ENCODE measurements around the gene NIPAL4.

Gene NIPAL4

DNA sequence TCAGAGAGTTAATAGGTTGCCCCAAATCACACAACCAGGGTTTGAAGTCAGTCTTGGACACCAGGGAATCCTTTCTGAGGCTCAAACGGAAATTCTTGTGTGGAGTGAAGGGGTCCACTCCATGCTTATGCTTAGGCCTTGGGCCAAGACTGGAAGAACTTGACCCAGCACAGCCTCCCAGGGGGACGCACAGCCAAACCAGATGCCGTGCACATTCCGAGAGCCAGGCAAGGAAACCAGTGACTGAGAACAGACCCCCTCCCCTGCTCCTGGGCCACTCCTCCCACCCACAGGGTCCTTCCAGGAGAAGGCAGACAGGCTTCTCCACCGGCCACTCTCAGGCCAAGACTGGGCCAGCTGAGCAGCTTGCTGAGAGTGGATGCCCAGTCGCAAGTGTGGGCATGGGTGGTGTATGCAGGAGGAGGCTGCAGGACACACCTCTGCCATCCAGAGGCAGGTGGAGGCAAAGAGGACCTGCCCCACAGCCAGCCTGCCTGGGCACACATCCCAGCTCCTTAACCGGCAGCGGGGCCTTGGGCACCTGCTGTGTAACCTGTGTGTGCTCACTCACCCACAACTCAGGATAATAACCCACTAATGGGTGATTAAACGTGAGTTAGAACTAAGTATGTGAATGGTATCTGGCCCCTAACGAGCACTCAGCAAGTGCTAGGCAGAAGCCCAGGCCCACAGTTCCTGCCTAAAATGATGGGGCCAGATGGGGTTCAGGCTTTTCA lies 38.0 kb downstream of the NIPAL4 start:
- Histone ChIP-seq H3K27ac (replicated peaks) (no peak overlapping the region), H3K4me3 (replicated peaks; ENCODE audit: insufficient read depth, low read length) (no peak overlapping the region), H3K27me3 (ENCODE audit: insufficient read depth, poor library complexity, severe bottlenecking) (no peaks in the 10 kb centered on the region)
- TF ChIP-seq POLR2AphosphoS5 (IDR thresholded peaks at IDR 0.05; ENCODE audit: low read depth) (no peak), GABPA (IDR thresholded peaks at IDR 0.05; ENCODE audit: low read depth) (no peak), SPI1 (IDR thresholded peaks at IDR 0.05; ENCODE audit: borderline replicate concordance, low read depth) (no peak)
- TF ChIP-seq, protein P1, sequence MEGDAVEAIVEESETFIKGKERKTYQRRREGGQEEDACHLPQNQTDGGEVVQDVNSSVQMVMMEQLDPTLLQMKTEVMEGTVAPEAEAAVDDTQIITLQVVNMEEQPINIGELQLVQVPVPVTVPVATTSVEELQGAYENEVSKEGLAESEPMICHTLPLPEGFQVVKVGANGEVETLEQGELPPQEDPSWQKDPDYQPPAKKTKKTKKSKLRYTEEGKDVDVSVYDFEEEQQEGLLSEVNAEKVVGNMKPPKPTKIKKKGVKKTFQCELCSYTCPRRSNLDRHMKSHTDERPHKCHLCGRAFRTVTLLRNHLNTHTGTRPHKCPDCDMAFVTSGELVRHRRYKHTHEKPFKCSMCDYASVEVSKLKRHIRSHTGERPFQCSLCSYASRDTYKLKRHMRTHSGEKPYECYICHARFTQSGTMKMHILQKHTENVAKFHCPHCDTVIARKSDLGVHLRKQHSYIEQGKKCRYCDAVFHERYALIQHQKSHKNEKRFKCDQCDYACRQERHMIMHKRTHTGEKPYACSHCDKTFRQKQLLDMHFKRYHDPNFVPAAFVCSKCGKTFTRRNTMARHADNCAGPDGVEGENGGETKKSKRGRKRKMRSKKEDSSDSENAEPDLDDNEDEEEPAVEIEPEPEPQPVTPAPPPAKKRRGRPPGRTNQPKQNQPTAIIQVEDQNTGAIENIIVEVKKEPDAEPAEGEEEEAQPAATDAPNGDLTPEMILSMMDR (IDR thresholded peaks at IDR 0.05; ENCODE audit: insufficient read depth, low read length): no peak
- TF ChIP-seq, protein P2, sequence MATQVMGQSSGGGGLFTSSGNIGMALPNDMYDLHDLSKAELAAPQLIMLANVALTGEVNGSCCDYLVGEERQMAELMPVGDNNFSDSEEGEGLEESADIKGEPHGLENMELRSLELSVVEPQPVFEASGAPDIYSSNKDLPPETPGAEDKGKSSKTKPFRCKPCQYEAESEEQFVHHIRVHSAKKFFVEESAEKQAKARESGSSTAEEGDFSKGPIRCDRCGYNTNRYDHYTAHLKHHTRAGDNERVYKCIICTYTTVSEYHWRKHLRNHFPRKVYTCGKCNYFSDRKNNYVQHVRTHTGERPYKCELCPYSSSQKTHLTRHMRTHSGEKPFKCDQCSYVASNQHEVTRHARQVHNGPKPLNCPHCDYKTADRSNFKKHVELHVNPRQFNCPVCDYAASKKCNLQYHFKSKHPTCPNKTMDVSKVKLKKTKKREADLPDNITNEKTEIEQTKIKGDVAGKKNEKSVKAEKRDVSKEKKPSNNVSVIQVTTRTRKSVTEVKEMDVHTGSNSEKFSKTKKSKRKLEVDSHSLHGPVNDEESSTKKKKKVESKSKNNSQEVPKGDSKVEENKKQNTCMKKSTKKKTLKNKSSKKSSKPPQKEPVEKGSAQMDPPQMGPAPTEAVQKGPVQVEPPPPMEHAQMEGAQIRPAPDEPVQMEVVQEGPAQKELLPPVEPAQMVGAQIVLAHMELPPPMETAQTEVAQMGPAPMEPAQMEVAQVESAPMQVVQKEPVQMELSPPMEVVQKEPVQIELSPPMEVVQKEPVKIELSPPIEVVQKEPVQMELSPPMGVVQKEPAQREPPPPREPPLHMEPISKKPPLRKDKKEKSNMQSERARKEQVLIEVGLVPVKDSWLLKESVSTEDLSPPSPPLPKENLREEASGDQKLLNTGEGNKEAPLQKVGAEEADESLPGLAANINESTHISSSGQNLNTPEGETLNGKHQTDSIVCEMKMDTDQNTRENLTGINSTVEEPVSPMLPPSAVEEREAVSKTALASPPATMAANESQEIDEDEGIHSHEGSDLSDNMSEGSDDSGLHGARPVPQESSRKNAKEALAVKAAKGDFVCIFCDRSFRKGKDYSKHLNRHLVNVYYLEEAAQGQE (IDR thresholded peaks at IDR 0.05; ENCODE audit: insufficient replicate concordance, low read depth): no peak
- no peak for DNase-seq (ENCODE audit: low read depth in 1 of 2, low spot score in 1 of 2)

DNA sequence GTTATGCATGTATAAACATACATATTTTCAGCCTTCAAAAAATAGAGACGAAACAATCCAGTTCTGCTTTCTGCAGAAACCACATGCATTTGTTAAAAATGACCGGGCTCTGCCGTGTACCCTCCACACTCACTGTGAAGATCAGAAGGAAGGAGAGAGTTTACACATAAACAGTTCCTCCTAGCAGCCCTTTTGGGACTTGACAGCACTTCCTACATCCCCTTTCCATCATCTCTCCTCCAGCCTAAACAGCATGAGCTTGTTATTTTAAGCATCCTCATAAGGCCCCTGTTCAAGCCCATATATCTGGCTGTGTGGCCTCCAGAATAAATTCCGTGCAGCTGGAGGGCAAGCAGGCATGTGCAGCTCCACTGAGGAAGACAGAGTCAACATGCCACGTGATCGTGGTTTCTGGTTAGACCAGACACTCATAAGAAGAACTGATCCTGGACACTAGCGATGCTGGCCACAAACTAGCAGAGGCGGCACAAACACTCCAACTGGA lies 42.2 kb downstream of the NIPAL4 start:
- Histone ChIP-seq H3K4me3 (replicated peaks; ENCODE audit: insufficient read depth, low read length) (no peak overlapping the region), H3K27me3 (ENCODE audit: insufficient read depth, poor library complexity, severe bottlenecking) (no peaks in the 10 kb centered on the region), H3K27ac (replicated peaks) (no peak overlapping the region)
- TF ChIP-seq SPI1 (IDR thresholded peaks at IDR 0.05; ENCODE audit: borderline replicate concordance, low read depth) (peak; percentile 72), POLR2AphosphoS5 (IDR thresholded peaks at IDR 0.05; ENCODE audit: low read depth) (no peak), GABPA (IDR thresholded peaks at IDR 0.05; ENCODE audit: low read depth) (no peak)
- TF ChIP-seq, protein P2 (IDR thresholded peaks at IDR 0.05; ENCODE audit: insufficient replicate concordance, low read depth): no peak
- TF ChIP-seq, protein P1 (IDR thresholded peaks at IDR 0.05; ENCODE audit: insufficient read depth, low read length): no peak
- peak; percentile 15 to 40 for DNase-seq (ENCODE audit: low read depth in 1 of 2, low spot score in 1 of 2)

DNA sequence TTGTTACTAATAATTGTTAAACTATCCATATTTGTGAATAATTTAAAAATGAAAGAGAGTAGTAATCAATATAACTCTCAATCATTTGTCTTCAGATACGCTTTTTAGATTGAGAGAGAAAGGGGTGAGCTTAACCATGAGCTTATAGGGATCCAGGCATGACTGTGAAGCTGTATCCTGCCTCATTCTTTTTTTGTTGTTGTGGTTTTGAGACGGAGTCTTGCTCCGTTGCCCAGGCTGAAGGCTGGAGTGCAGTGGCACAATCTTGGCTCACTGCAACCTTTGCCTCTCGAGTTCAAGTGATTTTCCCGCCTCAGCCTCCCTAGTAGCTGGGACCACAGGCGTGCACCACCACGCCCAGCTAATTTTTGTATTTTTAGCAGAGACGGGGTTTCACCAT lies 44.0 kb downstream of the NIPAL4 start:
- TF ChIP-seq POLR2AphosphoS5 (IDR thresholded peaks at IDR 0.05; ENCODE audit: low read depth): no peak
- TF ChIP-seq GABPA (IDR thresholded peaks at IDR 0.05; ENCODE audit: low read depth): no peak
- TF ChIP-seq, protein P1 (IDR thresholded peaks at IDR 0.05; ENCODE audit: insufficient read depth, low read length): no peak
- H3K27me3 ChIP-seq (ENCODE audit: insufficient read depth, poor library complexity, severe bottlenecking): peaks cover 2% of the 10 kb centered on the region
- DNase-seq (ENCODE audit: low read depth in 1 of 2, low spot score in 1 of 2): no peak
- H3K27ac ChIP-seq (replicated peaks): no peak overlapping the region
- H3K4me3 ChIP-seq (replicated peaks; ENCODE audit: insufficient read depth, low read length): no peak overlapping the region

All from HL-60 (cell line).